Thoracic aorta (tissue), 2 donors: Measurements from ENCODE around the gene RPA3. TPM values are rescaled to one million over a fixed set of nuclear protein-coding genes. Genes with fewer than 3 reads are reported as not detected.

ENCODE experiments used
- ATAC-seq: fragments of 150-250 bp; one replicate; pipeline ENCODE4 v1.8.0; 2017; ENCODE audit warnings: low read depth; ENCODE audit not compliant: insufficient number of reproducible peaks, low FRiP score
- DNase-seq: peaks from one replicate; pipeline ENCODE4 v3.0.0-alpha.2; 2020; ENCODE audit warnings: low spot score
- H3K27ac ChIP-seq, 2 donors: fragments of 200-600 bp; sonication (generic); 1 replicate in 1 of 2; 2 replicates in 1 of 2; pipeline ENCODE4 v1.5.1; 2016; ENCODE audit warnings: mild to moderate bottlenecking in 2 of 2, moderate library complexity in 2 of 2
- H3K27me3 ChIP-seq: fragments of 200-600 bp; sonication (generic); replicated peaks from 2 replicates; pipeline ENCODE4 v1.6.0; 2016; ENCODE audit warnings: mild to moderate bottlenecking; ENCODE audit not compliant: insufficient read depth
- H3K36me3 ChIP-seq: fragments of 200-600 bp; sonication (generic); one replicate; pipeline ENCODE4 v1.5.1; 2016
- H3K4me1 ChIP-seq, 2 donors: fragments of 200-600 bp; sonication (generic); 1 replicate in 1 of 2; 2 replicates in 1 of 2; pipeline versions ENCODE4 v1.5.1 to v1.6.0; 2016; ENCODE audit warnings: low read depth in 2 of 2, mild to moderate bottlenecking in 1 of 2; ENCODE audit not compliant: control insufficient read depth in 1 of 2
- H3K4me3 ChIP-seq: fragments of 200-600 bp; sonication (generic); 2 replicates; pipeline ENCODE4 v1.5.1; 2016; ENCODE audit warnings: mild to moderate bottlenecking
- H3K9me3 ChIP-seq: fragments of 200-600 bp; sonication (generic); 2 replicates; pipeline ENCODE4 v1.5.1; 2016
- total RNA-seq, 2 donors: library from RNA; depleted of rRNA; stranded (reverse); fragments of >200 nt; gene quantifications; one replicate each; pipeline versions ENCODE4 v1.1.0 to v1.2.3, GENCODE V29; 2016
- TF ChIP-seq, protein P1 (sequence below): fragments of 200-600 bp; sonication (generic); IDR thresholded peaks from one replicate; pipeline ENCODE4 v1.5.1; 2019; ENCODE audit warnings: antibody characterized with exemption

RPA3 gene
- total RNA-seq, 2 donors from 2014 or later = 2.7 to 13.7 TPM

DNA sequence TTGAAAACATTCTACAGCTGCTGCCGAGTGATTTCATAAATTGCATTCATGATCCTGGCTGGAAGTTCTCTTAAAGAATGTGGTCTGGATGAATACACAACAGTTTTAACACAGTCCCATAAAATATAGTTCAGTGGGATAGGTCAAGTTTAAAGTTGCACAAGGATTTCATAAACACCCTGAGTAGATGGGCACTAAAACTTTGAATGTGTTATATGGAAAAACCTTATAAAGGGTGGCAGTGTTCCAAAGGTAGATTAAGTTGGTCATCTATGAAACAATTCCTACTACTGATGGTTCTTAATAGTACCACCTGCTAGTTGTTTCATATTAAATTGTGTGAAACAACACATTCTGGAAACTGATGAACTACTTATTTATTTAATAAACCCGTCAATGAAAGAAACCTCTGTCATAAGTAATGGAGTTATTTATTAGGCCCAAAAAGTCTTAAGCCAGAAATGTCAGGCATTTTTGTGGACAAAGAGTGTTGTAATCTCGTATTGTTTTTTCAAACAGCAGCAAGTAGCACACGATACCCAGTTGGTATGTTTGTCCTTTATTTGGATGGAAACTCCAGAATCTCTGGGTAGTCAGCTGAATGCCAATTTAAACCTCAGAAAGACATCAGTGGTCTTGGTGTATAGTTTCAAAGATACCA is 14.3 kb upstream of the RPA3 start:
- peak overlapping the region in 1 of 2 donors; percentile 25 for H3K27ac ChIP-seq
- no peaks in the 10 kb centered on the region for H3K27me3 ChIP-seq
- TF ChIP-seq, protein P1, sequence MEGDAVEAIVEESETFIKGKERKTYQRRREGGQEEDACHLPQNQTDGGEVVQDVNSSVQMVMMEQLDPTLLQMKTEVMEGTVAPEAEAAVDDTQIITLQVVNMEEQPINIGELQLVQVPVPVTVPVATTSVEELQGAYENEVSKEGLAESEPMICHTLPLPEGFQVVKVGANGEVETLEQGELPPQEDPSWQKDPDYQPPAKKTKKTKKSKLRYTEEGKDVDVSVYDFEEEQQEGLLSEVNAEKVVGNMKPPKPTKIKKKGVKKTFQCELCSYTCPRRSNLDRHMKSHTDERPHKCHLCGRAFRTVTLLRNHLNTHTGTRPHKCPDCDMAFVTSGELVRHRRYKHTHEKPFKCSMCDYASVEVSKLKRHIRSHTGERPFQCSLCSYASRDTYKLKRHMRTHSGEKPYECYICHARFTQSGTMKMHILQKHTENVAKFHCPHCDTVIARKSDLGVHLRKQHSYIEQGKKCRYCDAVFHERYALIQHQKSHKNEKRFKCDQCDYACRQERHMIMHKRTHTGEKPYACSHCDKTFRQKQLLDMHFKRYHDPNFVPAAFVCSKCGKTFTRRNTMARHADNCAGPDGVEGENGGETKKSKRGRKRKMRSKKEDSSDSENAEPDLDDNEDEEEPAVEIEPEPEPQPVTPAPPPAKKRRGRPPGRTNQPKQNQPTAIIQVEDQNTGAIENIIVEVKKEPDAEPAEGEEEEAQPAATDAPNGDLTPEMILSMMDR = no peak
- no peaks in the 10 kb centered on the region for H3K9me3 ChIP-seq
- DNase-seq = no peak
- no peak for ATAC-seq
- no peak overlapping the region for H3K4me3 ChIP-seq
- H3K36me3 ChIP-seq = no peaks in the 10 kb centered on the region
- peaks cover 17 to 24% of the 10 kb centered on the region in 2 donors for H3K4me1 ChIP-seq

GRCh38 chr7:7731732-7732131 is 13.3 kb upstream of the RPA3 start:
- no peaks in the 10 kb centered on the region for H3K9me3 ChIP-seq
- DNase-seq (no peak), ATAC-seq (no peak)
- no peaks in the 10 kb centered on the region for H3K36me3 ChIP-seq
- peaks cover 17 to 23% of the 10 kb centered on the region in 2 donors for H3K4me1 ChIP-seq
- H3K27ac ChIP-seq = no peak overlapping the region
- TF ChIP-seq, protein P1 = no peak
- no peaks in the 10 kb centered on the region for H3K27me3 ChIP-seq
- H3K4me3 ChIP-seq = no peak overlapping the region

GRCh38 chr7:7720750-7721621 is 2.6 kb upstream of the RPA3 start:
- ATAC-seq (no peak), DNase-seq (no peak)
- H3K27me3 ChIP-seq = no peaks in the 10 kb centered on the region
- H3K4me1 ChIP-seq = no peaks in the 10 kb centered on the region
- TF ChIP-seq, protein P1 = no peak
- no peaks in the 10 kb centered on the region for H3K9me3 ChIP-seq
- no peaks in the 10 kb centered on the region for H3K36me3 ChIP-seq
- no peak overlapping the region for H3K27ac ChIP-seq
- no peak overlapping the region for H3K4me3 ChIP-seq

- DNase-seq (no peak), ATAC-seq (no peak)
- TF ChIP-seq, protein P1 = no peak
- no peaks in the 10 kb centered on the region for H3K9me3 ChIP-seq
- no peaks in the 10 kb centered on the region for H3K36me3 ChIP-seq
- H3K27ac ChIP-seq = no peak overlapping the region
- H3K4me1 ChIP-seq = no peaks in the 10 kb centered on the region
- no peaks in the 10 kb centered on the region for H3K27me3 ChIP-seq
- no peak overlapping the region for H3K4me3 ChIP-seq
These were observed 1.8 kb upstream of the RPA3 start for GRCh38 chr7:7720193-7720592.

GRCh38 chr7:7719236-7719635 is 829 bp upstream of the RPA3 start:
- Histone ChIP-seq H3K27ac (no peak overlapping the region), H3K4me1 (no peaks in the 10 kb centered on the region), H3K36me3 (no peaks in the 10 kb centered on the region), H3K27me3 (no peaks in the 10 kb centered on the region), H3K4me3 (no peak overlapping the region), H3K9me3 (no peaks in the 10 kb centered on the region)
- no peak for DNase-seq
- TF ChIP-seq, protein P1 = no peak
- no peak for ATAC-seq
